ENCODE measurements around the gene PTGER1. TPM values are rescaled to one million over a fixed set of nuclear protein-coding genes. Genes with fewer than 3 reads are reported as not detected.
"Not testable (repeated sequence)": the region's sequence is repeated elsewhere in the genome, so short reads cannot be mapped to it uniquely, and the experiment has no call there.

PTGER1 gene
- polyA plus RNA-seq, 3 donors, result 0.18 to 1.9 TPM; not detected in 1

DNA sequence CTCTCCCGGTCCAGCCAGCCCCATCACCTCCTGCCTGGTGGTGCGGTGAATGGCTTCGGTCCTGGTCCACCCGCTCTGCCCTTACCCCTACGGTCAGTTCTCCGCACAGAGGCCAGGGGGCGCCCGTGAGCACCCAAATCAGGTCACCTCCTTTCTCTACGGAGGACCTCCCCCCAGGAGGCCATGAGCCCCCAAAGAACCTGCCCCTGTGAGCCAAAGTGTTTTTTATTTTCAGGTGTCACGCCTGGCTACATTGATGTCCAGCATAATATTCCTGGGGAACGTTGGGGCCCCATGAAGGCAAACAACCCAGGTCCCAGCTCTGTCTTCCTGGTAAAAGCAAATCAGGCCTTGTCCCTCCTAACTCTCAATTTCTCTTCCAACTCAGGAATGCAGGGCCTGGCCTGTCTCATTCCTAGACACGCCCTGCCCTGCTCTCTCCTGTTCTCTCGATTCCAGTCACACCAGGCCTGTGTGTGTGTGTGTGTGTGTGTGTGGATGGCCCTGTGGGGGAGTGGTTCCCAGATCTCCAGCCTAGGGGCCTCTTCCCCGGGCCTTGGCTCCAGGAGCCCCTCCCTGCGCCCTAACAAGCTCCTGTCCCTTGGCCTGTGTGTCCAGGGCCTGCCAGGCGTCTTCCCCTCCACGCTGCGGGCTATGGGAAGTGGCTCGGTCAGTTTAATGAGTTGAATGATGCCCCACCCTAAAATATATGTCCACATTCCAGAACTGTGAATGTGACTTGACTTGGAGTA lies 30.5 kb upstream of the PTGER1 start:
- H3K27ac ChIP-seq (ENCODE audit: low read depth, low read length), result no peak overlapping the region
- 45 to 49% (median 47%) methylated on average over 17 to 19 of the region's 19 CpGs for WGBS, 3 donors

DNA sequence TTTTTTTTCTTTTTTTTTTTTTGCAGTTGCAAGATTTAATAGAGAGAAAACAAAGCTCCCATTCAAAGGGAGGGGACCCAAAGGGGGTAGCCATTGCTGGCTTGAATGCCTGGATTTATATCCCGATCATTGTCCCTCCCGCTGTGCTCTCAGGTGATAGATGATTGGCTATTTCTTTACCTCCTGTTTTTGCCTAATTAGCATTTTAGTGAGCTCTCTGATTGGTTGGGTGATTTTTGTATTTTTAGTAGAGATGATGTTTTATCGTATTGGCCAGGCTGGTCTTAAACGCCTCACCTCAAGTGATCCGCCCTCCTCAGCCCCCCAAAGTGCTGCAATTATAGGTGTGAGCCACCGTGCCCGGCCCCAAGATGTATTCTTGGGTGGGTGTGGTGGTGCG lies 29.4 kb upstream of the PTGER1 start:
- 84 to 93% (median 88%) methylated on average over 8 of the region's 8 CpGs for WGBS, 3 donors
- not testable (repeated sequence) for H3K27ac ChIP-seq (ENCODE audit: low read depth, low read length)

DNA sequence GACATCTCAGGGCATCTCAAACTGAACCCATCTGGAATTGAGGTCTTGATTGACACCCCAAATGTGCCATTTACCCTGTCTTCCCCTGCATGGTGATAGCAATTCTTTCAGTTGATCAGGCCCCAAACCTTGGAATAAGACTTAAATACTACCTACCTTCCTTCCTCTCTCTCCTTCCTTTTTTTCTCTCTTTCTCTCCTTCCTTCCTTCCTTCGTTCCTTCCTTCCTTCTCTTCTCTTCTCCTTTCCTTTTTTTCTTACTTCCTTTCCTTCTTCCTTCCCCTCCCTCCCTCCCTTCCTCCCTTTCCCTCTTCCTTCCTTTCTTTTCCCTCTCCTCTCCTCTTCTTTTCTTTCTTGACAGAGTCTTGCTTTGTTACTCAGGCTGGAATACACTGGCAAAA lies 28.1 kb upstream of the PTGER1 start:
- H3K27ac ChIP-seq (ENCODE audit: low read depth, low read length), result no peak overlapping the region
- WGBS, 3 donors, result 42 to 57% (median 42%) methylated on average over 1 of the region's 1 CpG

DNA sequence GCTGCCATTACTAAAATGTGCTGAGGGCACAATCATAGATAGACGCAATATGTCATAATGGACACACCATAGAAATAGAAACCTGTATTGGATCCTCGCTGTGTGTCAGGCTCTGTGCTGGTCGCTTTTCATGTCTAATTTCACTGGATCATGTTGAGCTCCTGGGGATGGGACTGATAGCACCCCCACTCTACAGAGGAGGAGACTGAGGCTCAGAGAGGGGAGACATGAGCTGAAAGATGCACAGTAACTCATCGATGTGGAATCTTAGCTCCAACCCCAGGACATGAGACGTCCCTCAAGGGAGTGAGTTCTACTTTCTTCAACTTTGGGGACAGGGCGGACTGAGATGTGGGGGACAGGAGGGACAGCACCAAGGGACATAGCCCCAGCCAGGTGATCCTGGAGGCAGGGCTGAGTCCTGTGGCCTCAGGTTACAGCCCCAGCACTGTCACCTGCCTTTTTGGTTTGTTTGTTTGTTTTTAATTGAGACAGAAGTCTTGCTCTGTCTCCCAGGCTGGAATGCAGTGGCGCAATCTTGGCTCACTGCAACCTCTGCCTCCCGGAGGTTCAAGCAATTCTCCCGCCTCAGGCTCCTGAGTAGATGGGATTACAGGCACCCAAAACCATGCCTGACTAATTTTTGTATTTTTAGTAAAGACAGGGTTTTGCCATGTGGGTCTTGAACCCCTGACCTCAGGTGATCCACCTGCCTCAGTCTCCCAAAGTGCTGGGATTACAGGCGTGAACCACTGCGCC lies 27.4 kb upstream of the PTGER1 start:
- 75 to 82% (median 81%) methylated on average over 11 of the region's 11 CpGs for WGBS, 3 donors
- H3K27ac ChIP-seq (ENCODE audit: low read depth, low read length), result no peak overlapping the region

GRCh38 chr19:14497228-14497921 lies 22.2 kb upstream of the PTGER1 start:
- no peak overlapping the region for H3K27ac ChIP-seq (ENCODE audit: low read depth, low read length)
- 48 to 52% (median 50%) methylated on average over 6 of the region's 6 CpGs for WGBS, 3 donors

DNA sequence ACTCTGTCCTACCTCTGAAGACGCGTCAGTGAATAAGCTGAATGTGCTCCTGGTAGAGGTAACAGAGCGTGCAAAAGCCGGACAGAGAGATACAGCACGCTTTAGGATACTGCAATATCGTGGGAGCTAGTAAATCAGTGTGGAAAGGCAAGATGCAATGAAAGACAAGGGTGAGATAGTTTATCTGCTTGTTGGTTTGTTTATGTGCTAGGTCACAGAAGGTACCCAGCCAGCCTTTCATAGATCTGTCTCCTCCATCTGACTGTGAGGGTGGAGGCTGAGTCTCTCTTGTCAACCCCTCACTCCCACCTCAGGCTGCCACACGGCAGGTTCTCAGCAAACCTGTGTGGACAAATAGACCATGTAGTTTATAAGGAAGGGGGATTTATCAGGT lies 21.7 kb upstream of the PTGER1 start:
- no peak overlapping the region for H3K27ac ChIP-seq (ENCODE audit: low read depth, low read length)
- 24 to 55% (median 44%) methylated on average over 7 of the region's 7 CpGs for WGBS, 3 donors

DNA sequence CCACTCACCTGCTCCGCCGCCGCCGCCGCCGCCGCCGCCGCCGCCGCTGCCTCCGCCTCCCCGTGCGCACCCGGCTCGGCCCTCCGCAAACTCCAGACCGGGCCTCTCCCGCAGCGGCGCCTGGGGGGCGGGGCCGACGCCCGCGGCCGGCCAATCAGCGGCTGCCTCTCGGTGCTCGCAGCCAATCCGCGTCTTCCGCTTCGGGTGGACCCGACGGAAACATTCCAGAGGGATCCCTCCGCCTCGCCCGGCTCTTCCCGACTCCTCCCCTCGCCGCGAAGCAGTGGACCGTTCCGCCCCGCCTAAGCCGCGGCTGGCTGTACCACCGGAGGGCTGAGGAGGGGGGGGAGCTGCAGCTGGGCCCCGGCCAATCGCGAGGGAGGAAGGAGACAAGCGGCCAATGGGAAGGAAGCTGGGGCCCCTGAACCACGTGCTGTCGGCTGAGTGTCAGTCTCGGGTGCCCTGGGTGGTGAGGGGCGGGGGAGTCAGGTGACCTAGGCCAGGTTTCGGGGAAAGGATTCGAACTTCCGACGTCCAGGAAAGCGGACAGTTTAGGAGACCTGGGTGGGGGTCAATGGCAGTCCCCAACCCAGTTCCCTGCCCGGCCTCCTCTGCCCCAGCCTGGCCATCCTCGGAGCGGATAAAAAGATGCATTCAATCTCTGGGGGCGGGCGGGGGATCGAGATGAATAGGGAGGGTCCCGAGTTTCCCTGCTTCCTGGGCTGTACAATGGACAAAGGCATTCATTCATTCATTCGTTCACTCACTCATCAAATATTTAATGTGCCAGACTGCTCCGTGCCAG lies 21.1 kb upstream of the PTGER1 start, which contains the start of gene GIPC1:
Gene GIPC1 (minus strand): TSS at position 99 of the 805 bp plus-strand sequence. CDS start 13,151 bp downstream, outside the sequence.
- no peak within 1 kb of the TSS for H3K27ac ChIP-seq (ENCODE audit: low read depth, low read length)
- WGBS, 3 donors, result 3 to 5% (median 4%) methylated on average over 48 to 65 of the region's 71 CpGs

DNA sequence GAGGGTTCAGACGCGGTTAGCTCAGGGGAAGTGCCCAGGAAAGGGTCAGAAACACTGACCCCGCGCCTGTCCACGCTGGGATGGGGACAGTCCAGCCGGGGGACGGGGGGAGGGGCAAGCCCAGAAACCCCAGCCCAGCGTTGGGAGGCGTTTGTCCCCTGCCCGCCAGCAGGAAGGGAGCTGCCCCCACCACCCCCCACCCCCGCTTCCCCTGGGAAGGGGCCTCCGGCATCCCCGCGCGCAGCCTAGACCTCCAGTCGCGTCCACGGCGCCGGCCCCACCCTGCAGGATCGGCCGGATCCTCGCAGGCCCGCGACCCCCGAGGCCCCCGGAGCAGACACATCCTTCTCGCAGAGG lies 20.5 kb upstream of the PTGER1 start:
- no peak overlapping the region for H3K27ac ChIP-seq (ENCODE audit: low read depth, low read length)
- 0 to 2% (median 1%) methylated on average over 15 to 28 of the region's 28 CpGs for WGBS, 3 donors

DNA sequence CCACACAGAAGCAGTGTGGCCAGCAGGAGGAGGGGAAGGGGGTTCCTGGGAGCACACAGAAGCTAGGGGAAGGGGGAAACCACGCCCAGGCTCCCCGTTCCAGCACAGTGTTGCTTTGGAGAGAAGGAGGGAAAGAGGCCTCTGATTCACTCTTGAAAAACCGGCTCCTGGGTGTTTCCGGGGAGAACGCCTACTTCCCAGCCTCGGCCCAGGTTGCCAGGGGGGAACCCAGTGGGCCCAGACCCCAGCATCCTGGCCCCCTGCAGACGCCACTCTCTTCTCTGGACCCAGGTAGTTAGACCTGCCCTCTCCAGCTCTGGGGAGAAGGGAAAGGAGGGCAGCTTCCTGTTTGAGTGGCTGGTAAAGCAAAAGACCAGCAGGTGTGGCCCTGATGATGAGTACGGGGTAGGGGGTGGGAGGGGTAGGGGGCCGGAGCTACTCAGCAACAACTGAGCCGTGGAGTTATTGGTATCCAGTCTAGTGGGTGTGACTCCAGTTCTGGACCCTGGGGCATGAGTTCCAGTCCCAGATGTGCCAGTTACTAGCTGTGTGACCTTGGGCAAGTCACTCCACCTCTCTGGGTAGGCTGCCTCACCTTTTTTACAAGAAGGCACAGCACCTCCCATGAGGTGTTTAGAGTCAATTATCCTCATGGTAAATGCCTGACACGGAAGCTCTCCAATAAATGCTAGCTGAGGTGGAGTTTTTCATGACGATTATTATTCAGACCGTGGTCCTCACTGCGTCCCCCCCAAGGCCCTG lies 19.9 kb upstream of the PTGER1 start:
- WGBS, 3 donors, result 21 to 32% (median 21%) methylated on average over 13 to 14 of the region's 14 CpGs
- H3K27ac ChIP-seq (ENCODE audit: low read depth, low read length), result no peak overlapping the region

DNA sequence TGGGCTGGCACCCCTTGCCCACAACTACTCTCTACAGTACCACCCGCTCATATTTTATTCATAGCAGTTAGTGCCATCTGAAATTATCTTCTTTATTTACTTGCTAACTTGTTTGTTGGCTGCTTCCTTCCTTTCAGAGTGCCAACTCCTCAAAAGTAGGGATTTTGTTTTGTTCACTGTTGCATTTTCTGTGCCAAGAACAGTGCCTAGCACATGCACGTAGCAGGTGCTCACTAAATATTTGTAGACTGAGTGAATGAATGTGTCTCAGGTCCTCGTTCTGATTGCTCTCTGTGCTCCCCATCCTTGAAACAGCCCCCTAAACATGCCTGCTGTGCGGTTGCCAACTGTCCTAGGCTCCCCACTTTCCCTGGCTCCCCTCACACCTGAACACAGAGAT lies 19.3 kb upstream of the PTGER1 start:
- no peak overlapping the region for H3K27ac ChIP-seq (ENCODE audit: low read depth, low read length)
- WGBS, 3 donors, result 81 to 87% (median 85%) methylated on average over 4 of the region's 4 CpGs

DNA sequence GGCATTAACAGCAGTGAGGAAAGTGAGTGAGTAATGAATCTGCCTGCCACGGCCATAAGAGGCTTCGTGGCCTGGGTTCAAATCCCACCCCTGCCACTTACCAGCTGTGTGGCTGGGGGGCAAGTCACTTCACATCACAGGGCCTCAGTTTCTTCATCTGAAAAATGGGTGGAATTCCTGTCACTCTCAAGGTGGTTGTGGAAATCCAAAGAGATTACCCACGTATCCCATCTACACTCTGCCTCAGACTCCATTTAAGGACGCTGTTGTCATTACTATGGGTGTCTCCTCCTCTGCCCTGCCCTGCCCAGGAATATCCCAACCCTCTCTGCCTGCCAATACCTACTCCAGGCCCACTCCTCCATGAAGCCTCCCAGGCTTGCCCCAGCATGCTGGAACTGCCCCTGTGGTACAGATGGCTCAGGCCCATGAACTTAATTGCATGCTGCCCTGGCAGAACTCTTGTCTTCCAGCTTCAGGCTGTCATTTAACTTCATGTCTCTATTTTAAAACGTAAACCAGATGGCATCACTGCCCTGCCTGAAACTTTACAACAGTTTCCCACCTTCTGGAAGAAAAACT lies 17.7 kb upstream of the PTGER1 start:
- H3K27ac ChIP-seq (ENCODE audit: low read depth, low read length), result no peak overlapping the region
- 84 to 87% (median 87%) methylated on average over 5 of the region's 5 CpGs for WGBS, 3 donors

- H3K27ac ChIP-seq (ENCODE audit: low read depth, low read length), result no peak overlapping the region
- 92 to 97% (median 93%) methylated on average over 16 of the region's 16 CpGs for WGBS, 3 donors
Observed at GRCh38 chr19:14487370-14488125, 12.4 kb upstream of the PTGER1 start.

- H3K27ac ChIP-seq (ENCODE audit: low read depth, low read length), result no peak overlapping the region
Observed at GRCh38 chr19:14482172-14482941, 7.2 kb upstream of the PTGER1 start.

GRCh38 chr19:14480700-14481079 lies 5.5 kb upstream of the PTGER1 start:
- no peak overlapping the region for H3K27ac ChIP-seq (ENCODE audit: low read depth, low read length)
- 80 to 89% (median 86%) methylated on average over 5 of the region's 5 CpGs for WGBS, 3 donors

More at GRCh38 chr19:14482172-14482941, 7.2 kb upstream of the PTGER1 start:
- WGBS, 3 donors, result 92 to 94% (median 93%) methylated on average over 18 of the region's 18 CpGs

DNA sequence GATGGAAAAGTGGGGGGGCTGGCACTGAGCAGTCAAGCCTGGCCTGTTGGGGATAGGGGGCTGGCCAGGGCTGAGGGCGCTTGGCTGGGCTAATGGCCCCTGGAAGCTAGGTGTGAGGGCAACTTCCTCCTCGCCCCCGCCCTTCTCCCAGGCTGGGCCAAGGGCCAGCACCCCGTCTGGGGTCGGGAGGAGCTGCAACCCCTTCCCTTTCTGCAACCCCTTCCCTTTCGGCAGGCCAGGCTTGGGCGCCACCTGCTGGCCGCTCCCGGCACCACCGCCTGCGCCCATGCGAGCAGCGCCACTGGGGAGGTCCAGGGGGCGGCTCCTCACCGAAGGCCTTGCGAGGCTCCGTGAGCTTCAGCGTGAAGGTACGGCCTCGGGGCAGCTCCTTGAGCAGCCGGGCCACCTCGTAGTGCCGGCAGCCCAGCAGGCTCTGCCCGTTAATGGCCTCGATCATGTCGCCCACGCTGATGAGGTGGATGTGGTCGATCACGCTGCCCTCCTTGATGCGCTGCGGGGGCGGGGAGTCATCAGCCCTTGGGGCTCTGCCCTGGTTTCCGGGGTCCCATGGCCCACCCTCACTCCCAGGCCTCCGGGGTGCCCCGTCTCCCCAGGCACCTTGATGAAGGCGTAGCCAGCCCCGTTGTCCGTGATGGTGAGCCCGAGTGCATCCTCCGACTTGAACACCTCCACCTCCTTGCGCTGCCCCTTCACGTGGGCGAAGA lies 5.0 kb upstream of the PTGER1 start:
- no peak overlapping the region for H3K27ac ChIP-seq (ENCODE audit: low read depth, low read length)
- WGBS, 3 donors, result 56 to 77% (median 57%) methylated on average over 39 to 43 of the region's 43 CpGs
